Adrenal gland (tissue), 5 donors: Measurements from ENCODE around the gene ANKRD30B.
"Not testable (repeated sequence)": the region's sequence is repeated elsewhere in the genome, so short reads cannot be mapped to it uniquely, and the experiment has no call there.

Experiments
- CTCF ChIP-seq, 6 experiments: fragments of 450-650 bp in 4 of 6; fragments of 200-600 bp in 2 of 6; sonication (generic) in 1 of 6; IDR thresholded peaks; 1 replicate in 5 of 6; 2 replicates in 1 of 6; pipeline versions ENCODE4 v1.5.1 to v1.8.0; 2016 to 2021; ENCODE audit warnings: antibody characterized with exemption in 6 of 6, mild to moderate bottlenecking in 2 of 6, moderate library complexity in 1 of 6
- POLR2A ChIP-seq, 2 donors: fragments of 450-650 bp; IDR thresholded peaks; one replicate each; pipeline ENCODE4 v1.6.1; 2017; ENCODE audit warnings: antibody characterized with exemption in 2 of 2, mild to moderate bottlenecking in 2 of 2, moderate library complexity in 1 of 2
- donor health status: DM: no; HTN: no; CAD: no.

- not testable (repeated sequence) for TF ChIP-seq CTCF, POLR2A (IDR thresholded peaks at IDR 0.05)
Observed at GRCh38 chr18:14858514-14858913, 110.5 kb downstream of the ANKRD30B start.
